GM18517 (cell line): ENCODE data around the gene SBF2.
"Not testable (repeated sequence)": the region's sequence is repeated elsewhere in the genome, so short reads cannot be mapped to it uniquely, and the experiment has no call there.

Experiments used
- ATAC-seq: cut with Tn5 transposase; IDR thresholded peaks from one replicate; pipeline ENCODE4 v1.9.1; 2021; ENCODE audit warnings: mild to moderate bottlenecking, moderate library complexity; ENCODE audit not compliant: unreplicated experiment

SBF2 gene

GRCh38 chr11:10029386-10030121 is 264.5 kb downstream of the SBF2 start:
- no peak for ATAC-seq

GRCh38 chr11:10026514-10026913 is 267.5 kb downstream of the SBF2 start:
- no peak for ATAC-seq

GRCh38 chr11:10023212-10023611 is 270.8 kb downstream of the SBF2 start:
- no peak for ATAC-seq

- no peak for ATAC-seq
Measured at GRCh38 chr11:10022764-10023163, 271.3 kb downstream of the SBF2 start.

- ATAC-seq, result no peak
Measured at GRCh38 chr11:10021563-10021962, 272.5 kb downstream of the SBF2 start.

GRCh38 chr11:10019906-10020682 is 273.9 kb downstream of the SBF2 start:
- no peak for ATAC-seq

- no peak for ATAC-seq
Measured at GRCh38 chr11:10017911-10018310, 276.1 kb downstream of the SBF2 start.

GRCh38 chr11:10017050-10017449 is 277.0 kb downstream of the SBF2 start:
- no peak for ATAC-seq

- no peak for ATAC-seq
Measured at GRCh38 chr11:10012068-10012467, 282.0 kb downstream of the SBF2 start.

GRCh38 chr11:10005955-10006525 is 288.0 kb downstream of the SBF2 start:
- no peak for ATAC-seq

GRCh38 chr11:10004526-10005113 is 289.4 kb downstream of the SBF2 start:
- ATAC-seq, result no peak

- ATAC-seq, result no peak
Measured at GRCh38 chr11:10002221-10002620, 291.8 kb downstream of the SBF2 start.

GRCh38 chr11:9992306-9992705 is 301.7 kb downstream of the SBF2 start:
- no peak for ATAC-seq

GRCh38 chr11:9990221-9990973 is 303.6 kb downstream of the SBF2 start:
- no peak for ATAC-seq

- not testable (repeated sequence) for ATAC-seq
Measured at GRCh38 chr11:9987303-9987702, 306.7 kb downstream of the SBF2 start.

- ATAC-seq, result no peak
Measured at GRCh38 chr11:9982796-9983579, 311.0 kb downstream of the SBF2 start.

- ATAC-seq, result no peak
Measured at GRCh38 chr11:9982127-9982795, 311.8 kb downstream of the SBF2 start.

GRCh38 chr11:9980931-9981330 is 313.1 kb downstream of the SBF2 start:
- no peak for ATAC-seq

GRCh38 chr11:9977554-9977953 is 316.5 kb downstream of the SBF2 start:
- no peak for ATAC-seq

- ATAC-seq, result no peak
Measured at GRCh38 chr11:9974375-9974774, 319.6 kb downstream of the SBF2 start.
